Breast epithelium (tissue), 4 donors: ENCODE results near the gene INPP5J. TPM values are rescaled to one million over a fixed set of nuclear protein-coding genes. Genes with fewer than 3 reads are reported as not detected.
A peak's percentile ranks its signal among the peaks of the same experiment; 100 is the strongest.
"Not testable (repeated sequence)": the region's sequence is repeated elsewhere in the genome, so short reads cannot be mapped to it uniquely, and the experiment has no call there.

ENCODE experiments used
- DNase-seq, 2 donors: peaks; one replicate each; pipeline ENCODE4 v3.0.0-alpha.2; 2019; ENCODE audit warnings: low spot score in 2 of 2
- H3K27ac ChIP-seq, 2 donors: fragments of 200-600 bp; sonication (generic) in 1 of 2; one replicate each; pipeline ENCODE4 v1.5.1; 2016 to 2019; ENCODE audit warnings: mild to moderate bottlenecking in 1 of 2
- H3K27me3 ChIP-seq, 2 donors: fragments of 200-600 bp; sonication (generic) in 1 of 2; one replicate each; pipeline versions ENCODE4 v1.5.1 to v1.6.0; 2017 to 2019; ENCODE audit warnings: control low read depth in 1 of 2, mild to moderate bottlenecking in 1 of 2
- H3K36me3 ChIP-seq: fragments of 200-600 bp; one replicate; pipeline ENCODE4 v1.5.1; 2019
- H3K4me1 ChIP-seq, 2 donors: fragments of 200-600 bp; sonication (generic); one replicate each; pipeline ENCODE4 v1.5.1; 2016 to 2019; ENCODE audit warnings: control low read depth in 1 of 2
- H3K4me3 ChIP-seq, 3 donors: fragments of 200-600 bp; sonication (generic); 1 replicate in 2 of 3; 2 replicates in 1 of 3; pipeline ENCODE4 v1.5.1; 2016 to 2019; ENCODE audit warnings: mild to moderate bottlenecking in 3 of 3, moderate library complexity in 2 of 3
- H3K9me3 ChIP-seq, 2 donors: fragments of 200-600 bp; sonication (generic) in 1 of 2; one replicate each; pipeline ENCODE4 v1.5.1; 2016 to 2019; ENCODE audit warnings: control low read depth in 1 of 2
- POLR2A ChIP-seq: fragments of 450-650 bp; IDR thresholded peaks from one replicate; pipeline ENCODE4 v1.6.1; 2016; ENCODE audit warnings: antibody characterized with exemption, mild to moderate bottlenecking, moderate library complexity
- POLR2AphosphoS5 ChIP-seq, 3 donors: sonication (generic); formaldehyde crosslinking; IDR thresholded peaks; one replicate each; pipeline ENCODE4 v1.6.1; 2017; ENCODE audit warnings: antibody characterized with exemption in 3 of 3
- intact Hi-C: fragments of 100-400 bp; cut with DNase I; formaldehyde crosslinking; loops from one replicate; pipeline ENCODE4 v1.15.1; 2023; ENCODE audit warnings: low total_unique reads
- total RNA-seq, 3 donors: library from RNA; depleted of rRNA; stranded (reverse); fragments of >200 nt; gene quantifications; one replicate each; pipeline ENCODE4 v1.1.0, GENCODE V29; 2016
- TF ChIP-seq, protein P1 (sequence below), 3 donors: fragments of 450-650 bp; IDR thresholded peaks; one replicate each; pipeline ENCODE4 v1.5.1; 2016 to 2017; ENCODE audit warnings: antibody characterized with exemption in 3 of 3, mild to moderate bottlenecking in 3 of 3, moderate library complexity in 3 of 3

INPP5J gene
- total RNA-seq, 3 donors from 2014 or later: 7.5 to 15.2 TPM; not detected in 1

DNA sequence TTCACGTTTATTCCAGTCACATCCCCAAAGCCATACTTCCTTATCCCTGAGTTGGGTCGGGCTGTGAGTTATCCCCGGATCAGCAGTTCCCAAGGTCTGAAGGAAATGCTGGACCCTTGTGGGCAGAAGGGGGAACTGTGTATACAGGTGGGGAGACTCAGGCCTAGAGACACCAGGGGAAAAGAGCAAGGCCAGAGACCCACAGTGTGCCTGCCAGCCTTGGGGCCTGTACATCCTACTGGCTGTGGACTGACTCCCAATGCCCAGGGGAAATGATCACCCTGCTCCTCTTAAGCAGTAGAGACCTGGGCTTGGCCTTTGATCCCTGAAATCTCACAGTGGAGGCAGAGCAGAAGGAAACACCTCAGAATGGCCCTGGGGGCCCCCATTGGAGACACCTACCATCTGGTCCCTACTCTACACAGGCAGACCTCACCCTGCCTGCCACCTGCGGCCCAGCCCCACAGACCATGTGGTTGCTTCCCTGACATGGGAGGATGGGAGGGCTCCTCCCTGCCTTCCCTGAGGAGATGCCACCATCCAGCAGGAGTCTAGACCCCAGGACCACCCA is 16.7 kb upstream of the INPP5J start:
- no peaks in the 10 kb centered on the region for H3K9me3 ChIP-seq
- H3K4me1 ChIP-seq: peaks cover 0 to 10% of the 10 kb centered on the region in 2 donors
- peak overlapping the region; percentile 98 for H3K27ac ChIP-seq
- H3K4me3 ChIP-seq: peak overlapping the region; percentile 93 to 98 (median 94)
- no peaks in the 10 kb centered on the region for H3K27me3 ChIP-seq
- H3K36me3 ChIP-seq: no peaks in the 10 kb centered on the region
- TF ChIP-seq, protein P1, sequence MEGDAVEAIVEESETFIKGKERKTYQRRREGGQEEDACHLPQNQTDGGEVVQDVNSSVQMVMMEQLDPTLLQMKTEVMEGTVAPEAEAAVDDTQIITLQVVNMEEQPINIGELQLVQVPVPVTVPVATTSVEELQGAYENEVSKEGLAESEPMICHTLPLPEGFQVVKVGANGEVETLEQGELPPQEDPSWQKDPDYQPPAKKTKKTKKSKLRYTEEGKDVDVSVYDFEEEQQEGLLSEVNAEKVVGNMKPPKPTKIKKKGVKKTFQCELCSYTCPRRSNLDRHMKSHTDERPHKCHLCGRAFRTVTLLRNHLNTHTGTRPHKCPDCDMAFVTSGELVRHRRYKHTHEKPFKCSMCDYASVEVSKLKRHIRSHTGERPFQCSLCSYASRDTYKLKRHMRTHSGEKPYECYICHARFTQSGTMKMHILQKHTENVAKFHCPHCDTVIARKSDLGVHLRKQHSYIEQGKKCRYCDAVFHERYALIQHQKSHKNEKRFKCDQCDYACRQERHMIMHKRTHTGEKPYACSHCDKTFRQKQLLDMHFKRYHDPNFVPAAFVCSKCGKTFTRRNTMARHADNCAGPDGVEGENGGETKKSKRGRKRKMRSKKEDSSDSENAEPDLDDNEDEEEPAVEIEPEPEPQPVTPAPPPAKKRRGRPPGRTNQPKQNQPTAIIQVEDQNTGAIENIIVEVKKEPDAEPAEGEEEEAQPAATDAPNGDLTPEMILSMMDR (IDR thresholded peaks at IDR 0.05): peak in 1 of 3 donors; percentile 16
- no peak for TF ChIP-seq POLR2AphosphoS5 (IDR thresholded peaks at IDR 0.05)
- no peak for DNase-seq
- intact Hi-C loops: no loop called here

DNA sequence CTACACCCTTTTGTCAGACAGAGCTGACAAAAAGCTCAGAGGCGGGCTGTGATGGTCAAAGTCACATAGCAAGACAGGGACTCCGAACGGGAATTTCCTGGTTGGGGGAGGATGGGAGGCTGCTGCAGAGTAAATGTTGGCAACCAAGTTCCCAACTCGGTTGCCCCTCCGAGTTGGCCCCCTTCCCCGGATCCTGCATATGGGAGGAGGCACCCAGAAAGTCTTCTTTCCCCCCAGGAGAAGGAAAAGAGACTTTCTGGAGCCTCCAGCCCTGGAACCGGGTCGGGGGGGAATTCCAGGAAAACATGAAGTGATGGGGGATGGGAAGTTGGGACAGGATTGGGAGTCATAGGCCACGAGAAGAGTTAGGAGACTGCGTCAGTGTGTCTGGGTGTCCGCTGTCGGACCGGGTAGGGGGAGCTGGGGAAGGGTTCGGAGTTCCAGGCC is 16.0 kb upstream of the INPP5J start:
- no peaks in the 10 kb centered on the region for H3K9me3 ChIP-seq
- TF ChIP-seq, protein P1 (IDR thresholded peaks at IDR 0.05): no peak
- no peak for TF ChIP-seq POLR2A
- TF ChIP-seq POLR2AphosphoS5 (IDR thresholded peaks at IDR 0.05): no peak
- peak overlapping the region; percentile 98 for H3K27ac ChIP-seq
- no peaks in the 10 kb centered on the region for H3K27me3 ChIP-seq
- DNase-seq: no peak
- intact Hi-C loops: no loop called here
- H3K36me3 ChIP-seq: no peaks in the 10 kb centered on the region
- peaks cover 0 to 10% of the 10 kb centered on the region in 2 donors for H3K4me1 ChIP-seq
- peak overlapping the region; percentile 93 to 98 (median 94) for H3K4me3 ChIP-seq

DNA sequence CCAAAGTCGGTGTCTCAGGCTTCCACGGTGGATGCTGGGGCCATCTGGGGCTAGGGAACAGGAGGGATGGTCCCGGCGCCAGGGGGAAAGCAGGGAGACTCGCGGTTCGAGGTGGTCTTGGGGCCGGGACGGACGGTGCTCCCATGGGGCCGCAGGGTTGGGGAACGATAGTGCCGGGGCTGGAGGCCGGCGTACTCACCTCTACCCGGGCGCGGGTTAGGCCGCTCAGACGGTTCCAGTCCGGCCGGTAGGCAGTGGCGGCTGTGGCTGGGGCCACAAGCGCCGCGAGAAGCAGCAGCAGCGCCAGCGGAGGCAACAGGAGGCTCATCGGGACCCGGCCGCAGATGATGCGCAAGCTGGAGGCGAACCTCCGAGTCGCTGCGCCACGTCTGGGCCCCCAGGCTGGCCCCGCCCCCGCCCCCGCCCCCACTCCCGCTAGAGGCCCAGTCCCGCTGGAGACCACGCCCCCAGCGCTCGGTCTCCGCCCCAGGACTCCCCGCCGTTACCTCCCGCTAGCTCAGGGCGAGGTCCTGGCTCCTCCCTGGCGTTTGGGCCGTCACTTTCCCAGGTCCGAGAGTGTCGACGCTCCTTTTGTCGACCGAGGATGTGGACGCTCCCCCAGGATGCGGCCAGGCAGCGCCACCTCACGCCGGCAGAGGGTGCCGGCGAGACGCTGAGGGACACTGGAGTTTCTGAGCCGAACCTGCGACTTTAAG is 15.4 kb upstream of the INPP5J start, which contains the start of gene SELENOM:
Gene SELENOM (minus strand): TSS at position 391 of the 716 bp plus-strand sequence. CDS start 63 bp downstream, at position 328.
- intact Hi-C loops: no loop called here

DNA sequence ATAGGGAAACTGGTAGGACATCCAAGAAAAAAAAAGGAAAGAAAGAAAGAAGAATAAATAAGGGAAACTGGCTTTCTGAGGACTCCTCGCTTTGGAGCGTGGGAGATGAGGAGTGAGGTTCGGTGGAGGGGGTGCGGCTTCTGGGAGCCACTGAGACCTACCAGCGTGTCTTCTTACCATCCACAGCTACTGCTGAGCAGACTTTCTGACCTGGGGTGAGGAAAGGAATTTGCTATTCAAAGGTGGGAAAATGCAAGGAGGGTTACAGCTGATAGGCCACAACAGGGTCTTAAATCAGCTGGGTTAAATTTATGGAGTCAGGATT is 14.9 kb upstream of the INPP5J start:
- Histone ChIP-seq H3K27me3 (no peaks in the 10 kb centered on the region), H3K4me1 (peaks cover 0 to 7% of the 10 kb centered on the region in 2 donors), H3K9me3 (no peaks in the 10 kb centered on the region), H3K36me3 (no peaks in the 10 kb centered on the region), H3K4me3 (peak overlapping the region; percentile 93 to 98 (median 94)), H3K27ac (peak overlapping the region; percentile 98)
- intact Hi-C loops: no loop called here
- no peak for DNase-seq
- TF ChIP-seq, protein P1 (IDR thresholded peaks at IDR 0.05): peak in 1 of 3 donors; percentile 36
- TF ChIP-seq POLR2A: no peak

More for the DNA sequence above, 15.4 kb upstream of the INPP5J start, which contains the start of gene SELENOM:
- TF ChIP-seq, protein P1 (IDR thresholded peaks at IDR 0.05): peak; percentile 95 to 99 (median 96)
- TF ChIP-seq POLR2AphosphoS5 (IDR thresholded peaks at IDR 0.05): peak; percentile 61 to 92 (median 90)
- peak; percentile 86 for TF ChIP-seq POLR2A
- peak; percentile 98 for DNase-seq
- Histone ChIP-seq H3K27me3 (no peaks in the 10 kb centered on the region), H3K27ac (peak within 1 kb of the TSS; percentile 98), H3K4me1 (peaks cover 0 to 9% of the 10 kb centered on the region in 2 donors), H3K4me3 (peak within 1 kb of the TSS; percentile 93 to 98 (median 94)), H3K9me3 (no peaks in the 10 kb centered on the region), H3K36me3 (no peaks in the 10 kb centered on the region)

DNA sequence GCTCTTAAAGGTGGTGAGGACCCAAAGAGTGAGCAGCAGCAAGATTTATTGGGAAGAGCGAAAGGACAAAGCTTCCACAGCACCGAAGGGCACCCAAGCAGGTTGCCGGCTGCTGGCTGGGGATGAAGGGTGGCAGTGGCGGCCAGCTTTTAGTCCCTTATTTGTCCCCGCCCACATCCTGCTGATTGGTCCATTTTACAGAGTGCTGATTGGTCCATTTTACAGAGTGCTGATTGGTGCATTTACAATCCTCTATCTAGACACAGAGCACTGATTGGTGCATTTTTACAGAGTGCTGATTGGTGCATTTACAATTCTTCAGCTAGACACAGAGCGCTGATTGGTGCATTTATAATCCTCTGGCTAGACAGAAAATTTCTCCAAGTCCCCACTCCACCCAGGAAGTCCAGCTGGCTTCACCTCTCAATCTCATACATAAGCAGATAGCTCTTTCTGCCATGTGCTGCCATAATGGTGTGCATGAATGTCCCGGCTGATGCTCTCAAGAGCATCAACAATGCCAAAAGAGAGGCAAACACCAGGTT is 10.1 kb upstream of the INPP5J start:
- H3K9me3 ChIP-seq, H3K4me3 ChIP-seq, intact Hi-C loops, H3K27me3 ChIP-seq, DNase-seq, H3K27ac ChIP-seq, H3K4me1 ChIP-seq, H3K36me3 ChIP-seq: not testable (repeated sequence)
